ENCODE measurements around the gene MYLK. TPM values are rescaled to one million over a fixed set of nuclear protein-coding genes. Genes with fewer than 3 reads are reported as not detected.
A peak's percentile ranks its signal among the peaks of the same experiment; 100 is the strongest.

MYLK gene
- total RNA-seq, 1 donor, result 807 TPM

GRCh38 chr3:123584988-123585937, 298.9 kb downstream of the MYLK start, which contains the start of gene HACD2:
TSS of gene HACD2 (minus strand) at chr3:123585053. CDS start at chr3:123585027, 26 bp downstream.
- no peak for TF ChIP-seq CTCF (IDR thresholded peaks at IDR 0.05; ENCODE audit: insufficient read depth, low read depth, low read length)
- peak; percentile 96 for DNase-seq (ENCODE audit: low read depth)
- H3K4me3 ChIP-seq (ENCODE audit: low read depth, low read length), result peak within 1 kb of the TSS; percentile 90

DNA sequence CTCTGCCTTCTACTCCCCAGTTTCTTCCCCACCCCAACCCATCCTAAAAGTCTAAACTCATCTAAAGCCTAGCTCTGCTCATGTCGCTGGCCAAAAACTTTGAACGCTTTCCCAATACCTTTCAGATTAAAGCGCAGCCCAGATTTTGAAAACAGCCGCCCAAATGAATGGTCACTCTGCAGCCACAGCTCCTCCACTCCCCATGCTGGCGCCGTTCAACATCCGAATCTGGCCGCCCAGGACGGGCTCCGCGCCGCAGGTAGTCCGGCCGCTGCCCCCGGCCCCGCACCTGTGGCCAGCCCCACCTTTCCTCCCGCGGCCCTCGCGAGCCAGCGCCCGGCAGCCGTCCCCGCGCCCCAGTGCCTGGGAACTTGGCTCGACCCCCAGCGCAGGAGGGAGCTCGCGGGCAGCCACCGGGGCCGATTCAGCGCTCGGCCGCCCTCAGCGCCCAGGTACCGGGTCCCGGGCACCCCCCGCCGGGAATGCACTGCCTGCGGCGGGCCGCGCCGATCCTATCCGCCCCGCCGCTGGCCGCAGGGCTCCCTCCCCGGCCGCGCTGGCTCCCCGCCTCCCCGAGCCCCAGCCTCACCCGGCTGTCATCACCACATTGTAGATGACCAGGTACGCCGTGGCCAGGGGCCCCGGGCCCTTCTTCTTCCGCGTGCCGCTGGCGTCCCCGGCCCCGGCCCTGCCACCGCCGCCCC, 299.7 kb downstream of the MYLK start:
- TF ChIP-seq CTCF (IDR thresholded peaks at IDR 0.05; ENCODE audit: insufficient read depth, low read depth, low read length), result peak; percentile 2
- DNase-seq (ENCODE audit: low read depth), result no peak

DNA sequence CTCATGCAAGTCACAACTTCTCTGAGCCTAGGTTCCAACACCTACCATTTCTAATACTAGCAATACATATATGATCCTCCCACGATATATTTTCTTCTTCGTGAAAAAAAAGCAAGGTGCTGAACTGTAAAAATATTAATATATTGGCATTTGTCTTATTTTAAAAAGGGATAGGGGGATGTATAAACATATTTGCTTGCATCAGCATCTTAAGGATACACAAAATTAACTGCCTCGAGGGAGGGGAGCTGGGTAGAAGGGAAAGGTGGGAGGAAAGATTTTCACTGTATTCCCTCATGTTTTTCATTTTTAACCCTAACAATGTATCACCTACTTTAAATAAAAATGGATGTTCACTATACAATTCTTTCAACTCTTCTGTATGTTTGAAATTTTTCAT, 300.6 kb downstream of the MYLK start:
- peak overlapping the region; percentile 16 for H3K4me3 ChIP-seq (ENCODE audit: low read depth, low read length)
- no peak for DNase-seq (ENCODE audit: low read depth)
- no peak for TF ChIP-seq CTCF (IDR thresholded peaks at IDR 0.05; ENCODE audit: insufficient read depth, low read depth, low read length)

More for the DNA sequence above, 299.7 kb downstream of the MYLK start:
- peak overlapping the region; percentile 90 for H3K4me3 ChIP-seq (ENCODE audit: low read depth, low read length)

GRCh38 chr3:123582315-123582714, 301.8 kb downstream of the MYLK start:
- DNase-seq (ENCODE audit: low read depth), result no peak
- H3K4me3 ChIP-seq (ENCODE audit: low read depth, low read length), result no peak overlapping the region
- no peak for TF ChIP-seq CTCF (IDR thresholded peaks at IDR 0.05; ENCODE audit: insufficient read depth, low read depth, low read length)

DNA sequence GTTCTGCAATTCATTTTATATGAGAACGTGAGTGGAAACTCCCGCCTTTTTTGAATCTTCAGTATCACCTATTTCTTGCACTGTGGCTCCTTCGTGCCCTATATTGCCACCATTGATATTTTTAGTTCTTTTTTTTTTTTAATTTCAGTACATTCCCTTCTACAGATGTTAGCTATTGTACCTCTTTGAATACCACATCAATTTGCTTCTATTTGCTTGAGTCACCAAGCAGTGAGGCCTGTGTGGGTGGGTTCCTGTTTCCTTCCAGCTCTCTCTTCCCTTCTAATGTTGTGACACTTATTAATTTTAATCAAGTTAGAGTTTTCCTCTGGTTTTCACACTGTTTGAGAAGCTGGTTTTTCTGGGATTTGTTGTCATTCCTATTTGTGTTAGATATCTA, 308.0 kb downstream of the MYLK start:
- no peak for TF ChIP-seq CTCF (IDR thresholded peaks at IDR 0.05; ENCODE audit: insufficient read depth, low read depth, low read length)
- no peak overlapping the region for H3K4me3 ChIP-seq (ENCODE audit: low read depth, low read length)
- no peak for DNase-seq (ENCODE audit: low read depth)

DNA sequence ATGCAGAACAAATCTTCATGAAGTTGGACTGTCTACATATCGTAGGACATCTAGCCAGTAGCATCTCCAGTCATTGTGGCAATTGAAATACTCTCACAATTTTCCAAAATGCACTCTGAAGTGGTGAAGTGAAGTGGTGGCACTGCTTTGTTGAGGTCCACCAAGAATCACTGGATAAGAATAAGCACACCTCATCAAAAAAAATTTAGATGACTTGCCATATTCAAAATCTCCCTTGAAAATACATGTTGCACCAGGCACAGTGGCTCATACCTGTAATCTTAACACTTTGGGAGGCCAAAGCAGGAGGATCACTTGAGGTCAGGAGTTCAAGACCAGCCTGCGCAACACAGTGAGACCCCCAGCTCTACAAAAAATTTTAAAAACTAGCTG, 312.2 kb downstream of the MYLK start:
- no peak for DNase-seq (ENCODE audit: low read depth)
- no peak for TF ChIP-seq CTCF (IDR thresholded peaks at IDR 0.05; ENCODE audit: insufficient read depth, low read depth, low read length)
- no peak overlapping the region for H3K4me3 ChIP-seq (ENCODE audit: low read depth, low read length)
